ENCODE measurements around the gene BAD.

- TF ChIP-seq POLR2A (IDR thresholded peaks at IDR 0.05; ENCODE audit: low read depth, low read length), result peak; percentile 77; the same call in 1 of the 2 replicates
- TF ChIP-seq POLR2AphosphoS5 (IDR thresholded peaks at IDR 0.05; ENCODE audit: low read depth, low read length), result peak; percentile 49; the same call in 1 of the 2 replicates
- TF ChIP-seq TAF1 (IDR thresholded peaks at IDR 0.05; ENCODE audit: borderline replicate concordance, low read depth, low read length), result no peak
These were observed 58.6 kb downstream of the BAD start, which contains the start of the genes NUDT22 and TRPT1 for GRCh38 chr11:64225608-64226506.

Measured in GM12892 (cell line).